GM12864 (cell line): ENCODE results near the gene FLNB.
A peak's percentile ranks its signal among the peaks of the same experiment; 100 is the strongest.

Experiments used
- DNase-seq: peaks from one replicate; pipeline ENCODE4 v3.0.0-alpha.2; 2011; ENCODE audit warnings: low read depth
- H3K4me3 ChIP-seq: 2 replicates; pipeline ENCODE4 v1.5.1; 2011; ENCODE audit warnings: mild to moderate bottlenecking, low read depth, low read length, control low read depth
- TF ChIP-seq, protein P1 (sequence below): IDR thresholded peaks from 2 replicates; pipeline ENCODE4 v1.5.1; 2011; ENCODE audit warnings: low read depth, mild to moderate bottlenecking, moderate library complexity, low read length, control low read depth, inconsistent platforms; ENCODE audit errors: missing control alignments

FLNB gene

DNA sequence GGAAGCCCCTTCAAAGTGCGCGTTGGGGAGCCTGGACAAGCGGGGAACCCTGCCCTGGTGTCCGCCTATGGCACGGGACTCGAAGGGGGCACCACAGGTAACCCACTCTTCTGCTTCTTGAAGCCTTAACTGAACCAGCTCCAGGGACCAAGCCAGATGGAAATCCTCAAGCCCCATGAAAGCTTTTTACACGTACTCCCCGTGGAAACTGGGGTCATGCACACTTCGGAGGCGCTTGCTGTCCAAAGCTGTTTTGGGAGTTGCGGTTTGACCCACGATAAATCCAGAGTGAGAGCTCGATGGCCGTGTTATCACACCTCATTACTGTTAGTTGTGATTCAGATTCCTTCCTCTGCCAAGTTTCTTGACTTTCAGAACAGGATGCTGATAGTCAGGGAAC, 155.0 kb downstream of the FLNB start:
- TF ChIP-seq, protein P1, sequence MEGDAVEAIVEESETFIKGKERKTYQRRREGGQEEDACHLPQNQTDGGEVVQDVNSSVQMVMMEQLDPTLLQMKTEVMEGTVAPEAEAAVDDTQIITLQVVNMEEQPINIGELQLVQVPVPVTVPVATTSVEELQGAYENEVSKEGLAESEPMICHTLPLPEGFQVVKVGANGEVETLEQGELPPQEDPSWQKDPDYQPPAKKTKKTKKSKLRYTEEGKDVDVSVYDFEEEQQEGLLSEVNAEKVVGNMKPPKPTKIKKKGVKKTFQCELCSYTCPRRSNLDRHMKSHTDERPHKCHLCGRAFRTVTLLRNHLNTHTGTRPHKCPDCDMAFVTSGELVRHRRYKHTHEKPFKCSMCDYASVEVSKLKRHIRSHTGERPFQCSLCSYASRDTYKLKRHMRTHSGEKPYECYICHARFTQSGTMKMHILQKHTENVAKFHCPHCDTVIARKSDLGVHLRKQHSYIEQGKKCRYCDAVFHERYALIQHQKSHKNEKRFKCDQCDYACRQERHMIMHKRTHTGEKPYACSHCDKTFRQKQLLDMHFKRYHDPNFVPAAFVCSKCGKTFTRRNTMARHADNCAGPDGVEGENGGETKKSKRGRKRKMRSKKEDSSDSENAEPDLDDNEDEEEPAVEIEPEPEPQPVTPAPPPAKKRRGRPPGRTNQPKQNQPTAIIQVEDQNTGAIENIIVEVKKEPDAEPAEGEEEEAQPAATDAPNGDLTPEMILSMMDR, result no peak
- no peak for DNase-seq
- no peak overlapping the region for H3K4me3 ChIP-seq

DNA sequence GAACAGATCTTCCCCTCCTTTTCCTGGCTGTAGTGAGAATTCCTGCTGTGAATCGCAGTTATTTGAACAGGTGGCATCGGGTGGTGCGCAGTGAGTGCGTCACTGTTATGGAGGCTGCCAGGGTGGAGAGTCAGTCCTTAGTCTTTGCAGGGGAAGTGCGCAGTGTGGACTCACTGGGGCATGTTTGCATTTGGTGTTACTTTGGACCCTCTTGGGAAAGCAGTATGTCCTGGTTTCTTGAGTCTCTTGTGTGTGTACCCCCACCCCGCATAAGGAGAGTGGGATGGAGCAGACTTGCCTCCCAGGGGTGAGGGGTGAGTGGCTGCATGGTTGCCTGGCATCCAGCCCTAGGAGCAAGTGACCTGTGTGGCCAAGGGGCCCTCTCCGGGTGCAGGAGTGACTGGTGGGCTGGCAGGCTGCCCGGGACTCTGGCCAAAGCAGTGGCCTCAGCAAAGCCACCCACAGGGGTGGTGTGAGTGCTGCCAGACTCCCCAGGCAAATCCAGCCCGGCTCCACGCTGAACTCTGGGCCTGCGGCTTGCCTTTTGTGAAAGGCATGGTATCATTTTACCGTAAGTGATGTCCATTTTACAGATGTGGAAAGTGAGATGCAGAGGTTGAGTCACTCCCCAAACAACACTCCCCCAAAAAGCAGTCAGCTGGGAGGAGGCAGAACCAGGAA, 156.1 kb downstream of the FLNB start:
- TF ChIP-seq, protein P1, result no peak
- DNase-seq, result no peak

DNA sequence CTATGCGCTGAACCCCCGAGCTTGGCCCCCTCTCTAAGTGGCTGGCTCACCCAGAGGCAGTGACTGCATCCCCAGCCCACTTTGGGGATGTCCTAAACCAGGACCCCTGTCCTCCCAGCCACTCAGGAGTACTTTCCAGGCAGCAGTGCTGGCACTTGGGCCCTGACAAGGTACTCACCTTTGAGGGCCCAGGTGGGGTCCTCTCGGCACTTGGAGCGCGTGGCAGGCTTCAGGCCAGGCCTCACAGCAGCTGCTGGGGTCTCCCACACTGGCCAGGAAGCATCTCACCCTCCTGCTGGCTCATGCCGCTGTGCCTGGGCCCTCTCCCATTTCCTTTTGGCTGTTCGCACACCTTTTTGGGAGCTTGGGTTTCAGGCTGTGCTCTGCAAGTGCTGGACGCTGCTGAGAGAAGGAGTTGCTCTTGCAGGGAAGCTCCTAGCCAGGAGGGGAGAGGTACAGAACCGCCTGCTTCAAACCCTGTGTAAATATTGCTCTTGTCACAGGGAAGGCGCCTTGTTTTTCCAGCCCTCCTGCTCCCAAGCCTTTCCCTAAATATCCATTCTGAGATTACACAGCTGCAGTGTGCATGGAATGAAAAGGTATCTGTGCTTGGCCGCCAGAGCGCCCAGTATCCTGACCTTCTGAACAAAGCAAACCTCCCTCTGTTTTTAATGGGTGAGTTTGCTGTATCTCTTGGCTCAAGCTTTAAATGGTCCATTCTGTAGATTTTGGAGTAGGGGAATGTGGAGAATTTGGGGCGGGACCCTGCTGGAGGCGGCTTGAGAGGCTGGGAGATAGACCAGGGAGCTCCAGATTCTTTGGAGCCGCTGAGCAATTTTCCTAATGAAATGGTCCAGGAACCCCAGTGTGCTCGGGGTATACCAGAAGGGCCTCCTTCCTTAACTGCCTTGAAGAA, 156.9 kb downstream of the FLNB start:
- no peak overlapping the region for H3K4me3 ChIP-seq
- TF ChIP-seq, protein P1, result no peak
- DNase-seq, result no peak

More for the DNA sequence above, 156.1 kb downstream of the FLNB start:
- no peak overlapping the region for H3K4me3 ChIP-seq

DNA sequence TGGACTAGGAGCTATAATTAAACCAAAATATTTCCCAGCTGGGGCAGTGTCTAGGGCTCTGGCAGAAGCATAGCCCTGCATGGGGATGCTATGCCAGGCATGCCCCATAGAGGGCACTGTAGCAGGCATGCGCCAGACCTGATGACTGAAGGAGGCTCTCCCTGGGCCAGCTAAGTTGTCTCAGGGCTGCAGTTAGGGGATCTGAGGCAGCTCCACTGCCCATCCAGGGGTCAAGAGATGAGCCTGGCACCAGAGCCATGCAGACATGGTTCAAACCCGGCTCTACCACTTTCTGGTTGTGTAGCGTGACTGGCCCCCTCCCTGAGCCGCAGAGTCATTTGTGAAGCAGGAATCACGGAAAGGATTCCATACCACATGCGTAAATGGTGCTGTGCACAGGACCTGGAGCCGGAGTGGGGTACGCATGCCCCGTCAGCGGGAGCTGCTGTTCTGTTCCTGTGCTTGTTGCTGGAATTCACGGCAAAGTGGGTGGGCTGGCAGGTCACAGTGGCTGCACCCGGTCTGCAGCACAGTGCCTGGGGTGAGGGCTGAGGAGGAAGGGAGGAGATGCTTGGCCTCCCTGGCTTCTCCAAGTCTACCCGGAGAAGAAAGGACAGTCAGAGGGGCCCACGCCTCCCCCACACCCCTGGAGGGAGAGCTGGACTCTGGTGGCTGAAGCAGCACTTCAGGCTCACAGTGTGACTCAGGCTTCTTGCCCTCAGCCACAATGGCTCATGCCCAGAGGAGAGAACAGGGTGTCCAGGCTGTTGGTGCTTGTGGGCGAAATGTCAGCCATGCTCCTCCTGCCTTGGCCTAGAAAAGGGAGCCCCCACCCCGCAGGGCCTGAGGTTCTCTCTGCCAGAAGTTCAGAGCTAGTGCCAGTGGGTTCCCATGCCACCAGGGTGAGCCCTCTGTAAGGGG, 159.5 kb downstream of the FLNB start:
- TF ChIP-seq, protein P1, result peak; percentile 98
- no peak overlapping the region for H3K4me3 ChIP-seq
- no peak for DNase-seq

DNA sequence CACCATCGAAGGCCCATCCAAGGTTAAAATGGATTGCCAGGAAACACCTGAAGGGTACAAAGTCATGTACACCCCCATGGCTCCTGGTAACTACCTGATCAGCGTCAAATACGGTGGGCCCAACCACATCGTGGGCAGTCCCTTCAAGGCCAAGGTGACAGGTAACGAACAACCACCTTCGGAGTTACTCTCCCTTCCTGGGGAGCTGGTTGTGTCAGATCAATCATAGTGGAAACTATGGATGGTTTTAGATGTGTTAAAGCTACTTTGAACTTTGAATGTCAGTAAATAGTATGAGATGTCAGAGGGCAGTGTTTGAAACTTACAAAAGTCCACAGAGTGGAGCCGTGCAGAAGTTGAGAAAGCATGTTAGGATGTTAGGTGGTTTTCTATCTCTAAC, 160.3 kb downstream of the FLNB start:
- TF ChIP-seq, protein P1, result no peak
- no peak for DNase-seq
- H3K4me3 ChIP-seq, result no peak overlapping the region

DNA sequence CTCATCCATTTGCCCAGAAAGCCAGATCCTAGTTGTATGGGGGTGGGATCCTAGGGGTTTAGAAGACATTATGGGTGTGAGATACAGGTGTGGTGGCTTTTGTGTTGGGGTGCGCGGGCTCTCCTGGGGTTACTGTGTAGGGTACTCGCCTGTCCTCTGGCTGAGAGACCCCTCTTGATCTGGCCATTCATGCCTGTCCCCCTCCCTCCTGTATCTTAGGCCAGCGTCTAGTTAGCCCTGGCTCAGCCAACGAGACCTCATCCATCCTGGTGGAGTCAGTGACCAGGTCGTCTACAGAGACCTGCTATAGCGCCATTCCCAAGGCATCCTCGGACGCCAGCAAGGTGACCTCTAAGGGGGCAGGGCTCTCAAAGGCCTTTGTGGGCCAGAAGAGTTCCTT, 161.1 kb downstream of the FLNB start:
- TF ChIP-seq, protein P1, result no peak
- H3K4me3 ChIP-seq, result no peak overlapping the region
- no peak for DNase-seq
